Hindlimb muscle (tissue), 1 donor: Measurements from ENCODE around the gene IL3RA. TPM values are rescaled to one million over a fixed set of nuclear protein-coding genes. Genes with fewer than 3 reads are reported as not detected.
"Not testable (repeated sequence)": the region's sequence is repeated elsewhere in the genome, so short reads cannot be mapped to it uniquely, and the experiment has no call there.

Source experiments
- DNase-seq: peaks from one replicate; pipeline ENCODE4 v3.0.0-alpha.2; 2013
- polyA plus RNA-seq: library from polyadenylated mRNA; unstranded; fragments of 120-200 nt; gene quantifications from one replicate; pipeline ENCODE4 v1.2.1, GENCODE V29; 2013; ENCODE audit not compliant: insufficient read length

The IL3RA gene
- polyA plus RNA-seq, 1 donor = 19.4 TPM

GRCh38 chrX:1425381-1425780 is 88.8 kb downstream of the IL3RA start:
- no peak for DNase-seq

DNA sequence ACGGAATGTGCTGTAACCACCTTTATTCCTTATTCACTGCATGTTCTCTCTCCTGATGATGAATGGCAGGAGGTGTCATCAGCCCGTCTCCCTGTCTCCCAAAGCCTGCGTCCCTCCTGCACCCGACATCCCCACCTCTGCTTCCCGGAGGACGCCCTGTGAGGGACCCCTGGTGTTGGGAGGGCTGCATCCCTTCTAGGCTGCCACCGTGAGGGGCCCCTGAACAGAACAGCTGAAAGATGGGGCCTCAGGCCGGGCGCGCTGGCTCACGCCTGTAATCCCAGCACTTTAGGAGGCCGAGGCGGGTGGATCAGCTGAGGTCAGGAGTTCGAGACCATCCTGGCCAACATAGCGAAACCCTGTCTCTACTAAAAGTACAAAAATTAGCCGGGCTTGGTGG is 89.7 kb downstream of the IL3RA start:
- DNase-seq = not testable (repeated sequence)

- no peak for DNase-seq
Measured at GRCh38 chrX:1427756-1428155, 91.2 kb downstream of the IL3RA start.

- DNase-seq = no peak
Measured at GRCh38 chrX:1430451-1430850, 93.9 kb downstream of the IL3RA start.

Other genes with a start within 250 kb of the IL3RA start
- gene CRLF2, start 124.1 kb upstream of the IL3RA start, polyA plus RNA-seq = not detected
- gene CSF2RA, start 68.0 kb upstream of the IL3RA start, polyA plus RNA-seq = 4.9 TPM
- gene SLC25A6, start 55.3 kb downstream of the IL3RA start, polyA plus RNA-seq = 560 TPM
- gene ASMTL, start 116.1 kb downstream of the IL3RA start, polyA plus RNA-seq = 29.7 TPM
- 1.9 TPM for gene P2RY8, start 200.4 kb downstream of the IL3RA start, polyA plus RNA-seq